GM19328 (cell line): Measurements from ENCODE around the gene PTTG1IP.

ENCODE experiments used
- ATAC-seq: cut with Tn5 transposase; IDR thresholded peaks from one replicate; pipeline ENCODE4 v1.9.1; 2021; ENCODE audit warnings: mild to moderate bottlenecking, moderate library complexity; ENCODE audit not compliant: unreplicated experiment

PTTG1IP gene

GRCh38 chr21:44849616-44850130, 23.8 kb downstream of the PTTG1IP start:
- ATAC-seq = no peak

- ATAC-seq = no peak
Observed at GRCh38 chr21:44848821-44849521, 24.5 kb downstream of the PTTG1IP start.

GRCh38 chr21:44847261-44848056, 26.0 kb downstream of the PTTG1IP start:
- no peak for ATAC-seq

GRCh38 chr21:44846485-44847260, 26.8 kb downstream of the PTTG1IP start:
- no peak for ATAC-seq

GRCh38 chr21:44846224-44846484, 27.3 kb downstream of the PTTG1IP start:
- no peak for ATAC-seq

GRCh38 chr21:44845418-44846223, 27.9 kb downstream of the PTTG1IP start:
- ATAC-seq = peak; percentile 47

- ATAC-seq = no peak
Observed at GRCh38 chr21:44844256-44844655, 29.2 kb downstream of the PTTG1IP start.

- no peak for ATAC-seq
Observed at GRCh38 chr21:44842721-44843445, 30.6 kb downstream of the PTTG1IP start.

- no peak for ATAC-seq
Observed at GRCh38 chr21:44842087-44842486, 31.4 kb downstream of the PTTG1IP start.

- no peak for ATAC-seq
Observed at GRCh38 chr21:44840771-44841170, 32.7 kb downstream of the PTTG1IP start.

- no peak for ATAC-seq
Observed at GRCh38 chr21:44838951-44839350, 34.5 kb downstream of the PTTG1IP start.

- no peak for ATAC-seq
Observed at GRCh38 chr21:44838039-44838895, 35.2 kb downstream of the PTTG1IP start.

- ATAC-seq = no peak
Observed at GRCh38 chr21:44837537-44837936, 36.0 kb downstream of the PTTG1IP start.

- no peak for ATAC-seq
Observed at GRCh38 chr21:44836666-44837471, 36.6 kb downstream of the PTTG1IP start.

GRCh38 chr21:44836349-44836665, 37.2 kb downstream of the PTTG1IP start:
- no peak for ATAC-seq

GRCh38 chr21:44835647-44835973, 37.9 kb downstream of the PTTG1IP start:
- no peak for ATAC-seq

GRCh38 chr21:44834951-44835646, 38.4 kb downstream of the PTTG1IP start:
- no peak for ATAC-seq
